HG03066 (cell line): Measurements from ENCODE around the gene INSL3.
"Not testable (repeated sequence)": the region's sequence is repeated elsewhere in the genome, so short reads cannot be mapped to it uniquely, and the experiment has no call there.

Source experiments
- ATAC-seq: cut with Tn5 transposase; IDR thresholded peaks from one replicate; pipeline ENCODE4 v1.9.1; 2021; ENCODE audit warnings: low read depth; ENCODE audit not compliant: unreplicated experiment

INSL3 gene

DNA sequence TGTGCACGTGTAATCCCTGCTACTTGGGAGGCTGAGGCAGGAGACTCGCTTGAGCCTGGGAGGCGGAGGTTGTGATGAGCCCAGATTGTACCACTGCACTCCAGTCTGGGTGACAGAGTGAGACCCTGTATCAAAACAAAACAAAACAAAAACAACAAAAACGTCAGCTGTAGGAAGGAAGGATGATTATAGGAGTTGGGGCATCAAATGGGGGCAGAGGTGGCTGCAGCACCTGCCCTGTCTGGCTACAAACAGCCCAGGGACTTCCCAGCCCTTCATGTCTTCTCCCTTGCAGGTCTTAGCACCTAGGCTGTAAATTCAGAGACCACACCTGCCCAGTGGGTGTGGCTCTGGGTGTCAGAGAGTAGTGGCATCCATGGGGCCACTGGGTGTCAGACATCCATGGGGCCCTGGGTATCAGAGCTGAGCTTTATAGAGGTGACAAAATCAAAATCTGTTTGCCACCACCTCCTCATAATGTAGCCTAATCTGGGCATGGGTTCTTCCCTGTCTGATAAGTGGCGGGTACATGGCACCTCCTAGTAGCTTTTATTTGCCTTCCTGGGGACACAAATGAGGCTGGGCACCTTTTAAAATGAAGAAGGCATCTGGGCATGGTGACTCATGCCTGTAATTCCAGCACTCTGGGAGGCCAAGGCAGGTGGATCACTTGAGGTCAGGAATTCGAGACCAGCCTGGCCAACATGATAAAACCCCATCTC lies 31.1 kb downstream of the INSL3 start:
- no peak for ATAC-seq

DNA sequence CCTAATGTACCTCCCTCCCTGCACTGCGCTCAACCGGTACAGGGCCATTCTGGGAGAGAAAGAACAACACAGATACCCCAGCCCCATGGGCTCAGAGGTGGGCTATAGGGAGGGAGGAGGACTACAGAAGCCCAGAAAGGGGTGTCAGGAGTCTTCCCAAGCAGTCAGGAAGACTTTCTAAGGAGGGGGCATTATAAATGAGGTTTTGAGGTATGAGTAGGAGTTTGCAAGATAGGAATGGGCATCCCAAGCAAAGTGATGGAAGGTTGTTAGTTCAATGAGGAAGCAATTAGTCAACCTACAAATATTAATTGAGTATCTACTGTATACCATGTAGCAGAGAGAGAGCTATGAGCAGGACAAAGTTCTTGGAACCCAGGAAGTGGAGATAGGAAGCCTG lies 32.7 kb downstream of the INSL3 start:
- ATAC-seq: no peak

DNA sequence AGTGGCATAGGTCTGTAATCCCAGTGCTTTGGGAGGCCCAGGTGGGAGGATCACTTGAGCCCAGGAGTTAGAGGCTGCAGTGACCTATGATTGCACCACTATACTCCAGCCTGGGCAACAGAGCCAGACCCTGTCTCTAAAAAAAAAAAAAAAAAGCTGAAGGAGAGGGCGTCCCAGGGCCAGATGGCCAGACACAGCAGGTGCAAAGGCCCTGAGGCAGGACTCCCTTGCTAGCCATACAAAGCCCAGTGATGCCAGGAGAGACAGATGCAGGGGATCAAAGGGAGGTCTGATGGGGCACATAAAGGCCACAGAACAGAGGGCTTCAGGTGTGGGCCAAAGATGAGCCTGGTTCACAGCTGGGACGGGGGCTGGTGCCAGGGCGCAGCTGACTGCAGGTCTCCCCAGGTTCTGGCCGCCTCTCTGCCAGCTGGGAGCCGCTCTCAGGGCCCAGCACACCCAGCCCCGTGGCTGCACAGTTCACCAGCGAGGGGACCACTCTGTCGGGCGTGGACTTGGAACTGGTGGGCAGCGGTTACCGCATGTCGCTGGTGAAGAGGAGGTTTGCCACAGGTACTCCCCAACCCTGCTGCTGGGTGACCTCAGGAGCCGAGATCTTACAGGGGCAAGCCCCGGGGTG lies 33.9 kb downstream of the INSL3 start:
- no peak for ATAC-seq

DNA sequence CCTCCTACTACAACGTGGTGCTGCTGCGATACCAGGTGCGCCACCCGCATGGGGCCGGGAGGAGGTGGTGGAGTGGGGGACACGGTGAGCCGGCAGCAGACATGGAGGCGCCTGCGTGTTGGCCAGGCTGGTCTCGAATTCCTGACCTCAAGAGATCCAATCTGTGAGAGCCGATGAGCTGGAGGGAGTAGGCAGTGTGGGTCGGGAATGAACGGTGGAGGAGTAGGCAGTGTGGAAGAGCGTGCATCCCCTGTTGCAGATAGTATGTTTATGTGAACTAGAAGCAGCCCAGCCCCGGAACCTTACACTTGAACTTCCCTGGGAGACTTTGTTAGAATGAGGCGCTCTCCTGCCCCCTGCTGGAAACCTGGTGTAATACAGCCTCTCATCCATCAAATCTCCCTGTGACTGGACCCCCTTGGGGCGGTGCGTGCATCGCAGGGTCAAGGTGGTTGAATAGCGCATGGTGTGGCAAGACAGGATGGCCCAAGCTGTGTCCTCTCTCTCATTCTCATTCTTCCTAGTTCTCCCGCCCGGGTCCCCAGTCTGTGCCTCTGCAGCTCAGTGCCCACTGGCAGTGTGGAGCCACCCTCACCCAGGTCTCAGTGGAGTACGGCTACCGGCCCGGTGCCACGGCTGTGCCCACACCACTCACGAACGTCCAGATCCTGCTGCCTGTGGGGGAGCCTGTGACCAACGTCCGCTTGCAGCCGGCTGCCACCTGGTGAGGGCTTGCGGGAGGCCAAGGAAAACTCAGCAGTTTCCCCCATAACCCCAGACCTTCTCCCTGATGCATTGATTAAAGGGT lies 36.9 kb downstream of the INSL3 start:
- ATAC-seq: no peak

DNA sequence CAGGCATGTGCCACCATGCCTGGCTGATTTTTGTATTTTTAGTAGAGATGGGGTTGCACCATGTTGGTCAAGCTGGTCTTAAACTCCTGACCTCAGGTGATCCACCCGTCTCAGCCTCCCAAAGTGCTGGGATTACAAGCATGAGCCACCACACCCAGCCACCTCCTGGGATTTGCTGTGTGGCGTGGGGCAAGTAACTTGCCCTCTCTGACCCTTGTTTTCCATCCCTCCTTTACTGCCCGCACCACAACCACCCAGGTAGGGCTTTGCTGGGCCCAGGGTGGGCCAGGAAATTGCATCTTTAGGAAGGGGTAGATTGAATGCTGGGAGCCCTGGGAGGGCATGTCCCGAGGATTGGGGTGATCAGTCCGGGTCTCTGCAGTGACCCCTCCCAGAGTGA lies 37.6 kb downstream of the INSL3 start:
- ATAC-seq: not testable (repeated sequence)

DNA sequence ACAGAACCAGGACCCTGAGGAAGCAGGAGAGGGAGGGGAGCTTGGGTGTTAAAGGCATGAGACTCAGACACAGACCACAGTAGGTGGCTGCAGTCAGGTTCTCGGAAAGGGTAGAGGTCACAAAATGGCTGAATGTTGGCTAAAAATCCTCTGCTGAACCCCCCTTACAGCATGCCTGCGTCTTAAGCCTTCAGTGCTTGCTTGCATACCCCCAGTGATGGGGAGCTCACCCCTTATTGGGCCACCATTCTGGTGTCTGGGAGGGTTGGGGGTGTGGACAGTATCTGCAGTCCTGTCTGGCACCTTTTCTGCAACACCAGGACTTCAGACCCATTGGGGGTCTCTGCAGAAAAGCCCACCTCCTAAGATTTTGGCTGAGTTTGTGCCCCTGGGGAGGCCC lies 40.5 kb downstream of the INSL3 start:
- ATAC-seq: no peak

DNA sequence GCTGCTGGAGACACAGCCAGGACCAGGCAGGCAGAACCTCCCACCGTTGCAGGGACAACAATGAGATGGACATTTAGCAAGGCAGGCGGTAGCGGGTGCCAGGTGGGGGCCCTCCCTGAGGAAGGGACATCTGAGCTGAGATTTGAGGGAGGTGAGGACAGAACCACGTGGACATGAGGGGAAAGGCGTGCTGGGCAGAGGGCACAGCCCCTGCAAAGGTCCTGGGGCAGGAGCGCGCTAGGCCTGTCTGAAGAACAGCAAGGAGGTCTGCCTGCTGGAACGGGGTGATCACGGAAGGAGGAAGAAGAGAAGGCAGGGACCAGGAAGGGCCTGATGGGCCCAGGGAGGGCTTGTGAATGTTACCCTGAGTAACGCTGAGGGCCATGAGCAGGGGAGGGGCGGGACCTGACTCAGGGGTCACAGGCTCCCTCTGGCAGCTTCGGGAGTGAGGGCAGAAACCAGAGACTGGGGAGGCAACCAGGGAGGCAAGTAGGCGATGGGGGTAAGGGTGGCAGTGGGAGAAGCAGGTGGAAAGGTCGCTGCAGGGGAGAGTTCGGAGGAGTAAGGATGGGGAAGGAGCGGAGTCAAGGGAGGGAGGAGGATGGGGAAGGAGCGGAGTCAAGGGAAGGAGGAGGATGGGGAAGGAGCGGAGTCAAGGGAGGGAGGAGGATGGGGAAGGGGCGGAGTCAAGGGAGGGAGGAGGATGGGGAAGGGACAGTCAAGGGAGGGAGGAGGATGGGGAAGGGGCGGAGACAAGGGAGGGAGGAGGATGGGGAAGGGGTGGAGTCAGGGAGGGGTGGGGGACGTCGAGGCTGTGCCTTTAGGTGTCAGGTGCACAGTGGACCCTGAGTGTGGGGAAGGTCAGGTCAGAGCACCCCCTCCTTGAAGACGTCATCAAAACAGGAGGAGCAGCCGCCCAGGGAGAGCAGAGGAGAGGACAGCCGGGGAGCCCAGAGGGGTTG lies 42.1 kb downstream of the INSL3 start:
- ATAC-seq: no peak

DNA sequence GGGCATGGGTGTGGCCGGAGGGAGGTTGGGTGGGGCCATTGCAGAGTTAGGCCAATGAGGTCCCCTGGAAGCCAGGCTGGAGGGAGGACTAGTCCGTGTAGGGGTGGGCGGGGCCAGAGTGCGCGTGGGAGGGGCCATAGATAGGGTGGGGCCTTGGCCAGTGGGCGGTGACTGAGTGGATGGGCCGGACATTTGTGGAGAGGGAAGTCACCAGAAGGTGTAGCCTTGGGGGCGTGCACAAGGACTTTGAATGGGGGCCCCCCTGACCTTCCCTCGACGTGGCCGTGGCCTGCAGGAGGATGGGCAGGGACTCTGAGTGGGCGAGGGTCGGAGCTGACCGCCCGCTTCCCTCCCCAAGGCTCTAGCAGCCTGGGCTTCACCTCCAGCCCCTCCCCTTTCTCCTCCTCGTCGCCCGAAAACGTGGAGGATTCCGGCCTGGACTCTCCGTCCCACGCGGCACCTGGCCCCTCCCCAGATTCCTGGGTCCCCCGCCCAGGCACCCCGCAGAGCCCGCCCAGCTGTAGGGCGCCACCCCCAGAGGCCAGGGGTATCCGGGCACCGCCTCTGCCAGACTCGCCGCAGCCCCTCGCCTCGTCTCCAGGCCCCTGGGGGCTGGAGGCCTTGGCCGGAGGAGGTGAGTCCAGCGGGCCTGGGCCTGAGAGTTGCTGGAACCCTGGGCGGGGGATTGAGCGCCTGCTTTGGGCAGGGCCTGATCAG lies 42.9 kb downstream of the INSL3 start:
- no peak for ATAC-seq

DNA sequence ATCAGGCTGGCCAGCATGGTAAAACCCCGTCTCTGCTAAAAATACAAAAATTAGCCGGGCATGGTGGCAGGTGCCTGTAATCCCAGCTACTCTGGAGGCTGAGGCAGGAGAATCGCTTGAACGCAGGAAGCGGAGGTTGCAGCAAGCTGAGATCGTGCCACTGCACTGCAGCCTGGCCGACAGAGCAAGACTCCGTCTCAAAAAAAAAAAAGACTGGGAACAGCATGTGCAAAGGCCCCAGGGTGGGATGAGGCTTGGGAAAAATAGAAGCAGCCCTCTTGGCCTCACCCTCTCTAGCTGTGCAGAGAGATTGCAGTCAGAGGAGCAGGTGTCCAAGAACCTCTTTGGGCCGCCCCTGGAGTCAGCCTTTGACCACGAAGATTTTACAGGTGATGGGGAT lies 43.5 kb downstream of the INSL3 start:
- ATAC-seq: not testable (repeated sequence)

DNA sequence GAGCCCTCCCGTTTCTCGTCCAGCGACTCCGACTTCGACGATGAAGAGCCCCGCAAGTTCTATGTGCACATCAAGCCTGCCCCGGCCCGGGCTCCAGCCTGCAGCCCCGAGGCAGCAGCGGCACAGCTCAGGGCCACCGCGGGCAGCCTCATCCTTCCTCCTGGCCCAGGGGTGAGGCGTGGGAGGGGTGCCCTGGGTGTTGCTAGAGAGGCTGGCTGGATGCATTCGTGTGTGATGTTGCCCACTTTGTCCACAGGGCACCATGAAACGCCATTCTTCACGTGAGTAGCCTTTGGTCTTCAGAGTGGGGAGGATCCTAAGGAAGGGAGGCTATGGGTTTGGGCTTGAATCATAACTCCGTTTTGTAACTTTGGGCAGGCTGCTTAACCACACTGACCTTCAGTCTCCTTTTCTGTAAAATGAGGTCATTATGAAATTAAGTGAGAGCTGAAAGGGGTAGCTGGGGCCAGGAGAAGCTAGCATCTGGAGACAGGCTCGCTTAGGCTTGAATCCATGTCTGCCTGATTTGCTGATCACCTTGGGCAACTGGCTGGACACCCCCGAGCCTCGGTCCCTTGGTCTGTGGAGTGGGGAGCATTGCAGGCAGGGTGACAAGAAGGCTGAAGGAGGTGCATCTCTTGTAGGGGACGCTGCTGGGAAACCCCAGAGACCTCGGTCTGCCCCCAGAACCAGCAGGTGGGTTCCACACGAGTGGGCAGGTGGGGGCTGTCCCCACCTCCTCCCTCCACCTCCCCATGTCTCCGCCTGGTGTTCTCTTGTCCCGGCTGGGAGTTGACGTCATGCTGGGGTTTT lies 45.1 kb downstream of the INSL3 start:
- ATAC-seq: peak; percentile 59

DNA sequence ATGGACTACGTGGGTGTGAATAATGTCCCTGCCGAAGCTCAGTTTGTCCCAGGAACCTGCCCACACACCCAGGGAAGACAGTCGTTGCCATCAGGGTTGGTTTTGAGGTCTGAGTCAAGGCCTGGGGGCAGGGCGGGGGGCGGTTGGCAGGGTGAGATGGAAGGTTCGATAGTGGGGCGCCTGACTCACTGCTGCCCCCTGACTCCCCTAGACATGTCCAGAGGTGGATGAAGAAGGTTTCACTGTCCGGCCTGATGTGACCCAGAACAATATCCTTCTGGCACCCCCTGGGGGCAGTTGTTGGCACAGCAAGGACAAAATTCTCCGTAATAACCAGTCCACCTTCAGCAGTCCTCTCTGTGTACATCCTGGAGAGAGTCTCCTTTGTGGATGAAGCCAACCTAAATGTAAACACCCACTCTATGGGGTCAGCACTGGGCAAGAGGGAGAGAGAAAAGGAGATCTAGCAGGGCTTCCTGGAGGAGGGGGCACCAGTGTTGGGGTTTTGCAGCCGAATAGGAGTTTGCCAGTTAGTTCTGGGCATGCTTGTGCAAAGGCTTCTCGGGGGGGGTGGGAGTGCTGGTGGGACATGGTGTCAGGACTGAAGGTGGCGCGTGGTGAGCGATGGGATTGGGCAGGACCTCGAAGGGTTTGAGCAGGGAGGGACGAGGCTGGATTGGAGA lies 45.9 kb downstream of the INSL3 start:
- no peak for ATAC-seq

DNA sequence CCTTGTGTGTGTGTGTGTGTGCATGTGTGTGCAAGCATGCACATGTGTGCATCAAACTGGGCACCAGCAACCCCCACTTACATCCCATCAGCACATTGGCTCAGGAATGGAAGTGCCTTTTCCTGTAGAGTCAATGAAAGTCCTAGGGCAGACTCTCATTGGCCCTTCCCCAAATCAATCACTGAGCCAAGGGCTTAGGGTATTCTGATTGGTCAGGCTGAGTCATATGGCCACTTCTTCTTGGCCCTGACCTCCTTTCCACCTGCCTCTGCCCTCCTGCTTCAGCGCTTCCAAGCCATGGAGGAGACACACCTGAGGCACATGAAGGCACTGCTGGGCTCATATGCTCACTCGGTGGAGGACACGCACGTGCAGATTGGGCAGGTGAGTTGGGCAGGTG lies 49.1 kb downstream of the INSL3 start:
- no peak for ATAC-seq

DNA sequence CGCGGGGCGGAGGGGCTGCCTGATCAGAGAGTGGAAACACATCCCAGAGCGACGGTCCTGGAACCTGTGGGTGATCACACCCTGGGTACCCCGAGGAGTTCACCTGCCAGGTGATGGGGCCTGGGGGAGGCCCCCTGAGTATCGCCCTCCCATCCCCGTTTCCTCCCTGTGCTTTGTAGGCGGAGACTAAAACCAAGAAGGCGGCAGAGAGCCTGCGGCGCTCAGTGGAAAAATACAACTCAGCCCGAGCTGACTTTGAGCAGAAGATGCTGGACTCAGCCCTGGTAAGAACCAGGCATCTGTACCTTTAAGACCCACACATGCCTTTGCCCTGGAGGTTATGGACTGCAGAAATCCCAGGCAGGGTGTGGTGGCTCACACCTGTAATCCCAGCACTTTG lies 50.7 kb downstream of the INSL3 start:
- no peak for ATAC-seq

DNA sequence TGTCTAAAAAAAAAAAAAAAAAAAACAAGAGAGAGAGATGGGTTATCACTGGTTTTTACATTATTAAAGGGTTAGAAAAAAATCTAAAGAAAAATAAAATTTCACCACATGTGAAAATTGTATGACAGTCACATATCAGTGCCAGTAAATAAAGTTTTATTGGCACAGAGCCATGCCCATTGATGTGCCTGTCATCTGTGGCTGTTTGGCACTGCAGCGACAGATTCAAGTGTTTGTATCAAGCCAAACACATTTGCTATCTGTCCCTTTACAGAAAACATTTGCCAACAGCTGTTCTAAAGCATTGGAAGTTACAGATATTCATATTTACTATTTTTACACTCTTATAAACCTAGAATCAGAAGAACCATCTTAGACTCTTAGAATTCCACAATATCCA lies 53.8 kb downstream of the INSL3 start:
- no peak for ATAC-seq

DNA sequence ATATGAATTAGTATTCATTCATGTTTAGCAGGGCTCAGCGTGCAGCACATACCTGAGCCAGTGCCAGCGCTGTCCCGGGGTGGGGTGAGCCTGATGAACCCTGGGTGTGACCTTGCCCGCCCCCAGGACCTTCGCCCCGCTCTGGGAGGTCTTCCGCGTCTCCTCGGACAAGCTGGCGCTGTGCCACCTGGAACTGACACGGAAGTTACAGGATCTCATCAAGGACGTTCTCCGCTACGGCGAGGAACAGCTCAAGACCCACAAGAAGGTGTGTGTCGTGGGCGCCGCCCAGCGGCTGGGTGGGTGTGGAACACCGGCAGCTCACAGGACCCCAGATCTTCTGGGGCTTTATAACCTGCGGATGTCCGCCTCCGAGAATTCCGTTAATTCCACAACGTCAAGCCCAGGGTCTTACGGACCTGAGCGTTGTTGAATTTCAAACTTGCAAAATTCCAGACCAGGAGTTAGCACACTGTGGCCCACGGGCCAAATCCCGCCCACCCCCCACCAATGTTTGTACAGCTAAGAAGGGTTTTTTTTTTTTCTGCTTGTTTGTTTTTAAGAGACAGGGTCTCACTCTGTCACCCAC lies 54.7 kb downstream of the INSL3 start:
- no peak for ATAC-seq
